H9 (cell line): ENCODE measurements around the gene PP2D1. TPM values are rescaled to one million over a fixed set of nuclear protein-coding genes. Genes with fewer than 3 reads are reported as not detected.

Source experiments
- DNase-seq: peaks from one replicate; pipeline ENCODE4 v3.0.0-alpha.2; 2017
- H2AFZ ChIP-seq: one replicate; pipeline ENCODE4 v1.6.1; 2013; ENCODE audit warnings: mild to moderate bottlenecking, low read length, control low read depth, moderate library complexity
- H2AK5ac ChIP-seq: 2 replicates; pipeline ENCODE4 v1.6.1; 2013; ENCODE audit warnings: low read length, control low read depth, mixed read lengths; ENCODE audit not compliant: insufficient read length
- H2BK120ac ChIP-seq: one replicate; pipeline ENCODE4 v1.6.1; 2013; ENCODE audit warnings: low read depth, mild to moderate bottlenecking, low read length, control low read depth, inconsistent platforms; ENCODE audit not compliant: poor library complexity, severe bottlenecking
- H2BK12ac ChIP-seq: 2 replicates; pipeline ENCODE4 v1.6.1; 2013; ENCODE audit warnings: low read length, control low read depth, mixed read lengths, low read depth; ENCODE audit not compliant: insufficient read length
- H2BK15ac ChIP-seq: 2 replicates; pipeline ENCODE4 v1.6.1; 2013; ENCODE audit warnings: low read depth, low read length, control low read depth
- H2BK20ac ChIP-seq: one replicate; pipeline ENCODE4 v1.6.1; 2013; ENCODE audit warnings: low read depth, mild to moderate bottlenecking, low read length, control low read depth, inconsistent platforms; ENCODE audit not compliant: poor library complexity, severe bottlenecking
- H2BK5ac ChIP-seq: 2 replicates; pipeline ENCODE4 v1.6.1; 2013; ENCODE audit warnings: low read length, control low read depth, mixed read lengths; ENCODE audit not compliant: insufficient read length
- H3K14ac ChIP-seq: 2 replicates; pipeline ENCODE4 v1.6.1; 2013; ENCODE audit warnings: low read length, control low read depth; ENCODE audit not compliant: insufficient read depth
- H3K18ac ChIP-seq: 2 replicates; pipeline ENCODE4 v1.6.1; 2013; ENCODE audit warnings: low read depth, mild to moderate bottlenecking, mixed read lengths, low read length, control low read depth; ENCODE audit not compliant: insufficient read length
- H3K23ac ChIP-seq: 2 replicates; pipeline ENCODE4 v1.6.1; 2013; ENCODE audit warnings: low read length, control low read depth, mixed read lengths, low read depth; ENCODE audit not compliant: insufficient read length
- H3K23me2 ChIP-seq: 2 replicates; pipeline ENCODE4 v1.6.1; 2013; ENCODE audit warnings: low read depth, mild to moderate bottlenecking, mixed read lengths, low read length, control low read depth; ENCODE audit not compliant: insufficient read length, poor library complexity, severe bottlenecking
- H3K27ac ChIP-seq: 2 replicates; pipeline ENCODE4 v1.5.1; 2013; ENCODE audit warnings: low read length, control low read depth, mixed read lengths, low read depth; ENCODE audit not compliant: insufficient read length
- H3K27me3 ChIP-seq: 2 replicates; pipeline ENCODE4 v1.6.1; 2013; ENCODE audit warnings: low read length, control low read depth, inconsistent platforms; ENCODE audit not compliant: insufficient read depth
- H3K4ac ChIP-seq: 2 replicates; pipeline ENCODE4 v1.6.1; 2013; ENCODE audit warnings: low read depth, mild to moderate bottlenecking, control low read depth, inconsistent platforms, low read length, moderate library complexity
- H3K4me1 ChIP-seq: 2 replicates; pipeline ENCODE4 v1.6.1; 2013; ENCODE audit warnings: low read length, control low read depth, inconsistent platforms; ENCODE audit not compliant: insufficient read depth
- H3K4me2 ChIP-seq: 2 replicates; pipeline ENCODE4 v1.6.1; 2013; ENCODE audit warnings: low read length, control low read depth, mixed read lengths; ENCODE audit not compliant: insufficient read length, insufficient read depth
- H3K56ac ChIP-seq: 2 replicates; pipeline ENCODE4 v1.6.1; 2013; ENCODE audit warnings: low read depth, mild to moderate bottlenecking, mixed read lengths, low read length, control low read depth; ENCODE audit not compliant: insufficient read length
- H3K79me1 ChIP-seq: 2 replicates; pipeline ENCODE4 v1.6.1; 2013; ENCODE audit warnings: low read depth, mild to moderate bottlenecking, moderate library complexity, low read length, control low read depth, inconsistent platforms; ENCODE audit not compliant: insufficient read depth, poor library complexity, severe bottlenecking
- H3K79me2 ChIP-seq: 2 replicates; pipeline ENCODE4 v1.6.1; 2013; ENCODE audit warnings: low read length, control low read depth, inconsistent platforms; ENCODE audit not compliant: insufficient read depth
- H3K9ac ChIP-seq: 2 replicates; pipeline ENCODE4 v1.6.1; 2013; ENCODE audit warnings: low read length, control low read depth, mixed read lengths; ENCODE audit not compliant: insufficient read length; ENCODE audit errors: extremely low read depth
- H3K9me3 ChIP-seq: one replicate; pipeline ENCODE4 v1.6.1; 2013; ENCODE audit warnings: low read depth, low read length, inconsistent platforms; ENCODE audit not compliant: control insufficient read depth
- H3T11ph ChIP-seq: one replicate; pipeline ENCODE4 v1.6.1; 2013; ENCODE audit warnings: mild to moderate bottlenecking, low read length, control low read depth, inconsistent platforms
- H4K20me1 ChIP-seq: one replicate; pipeline ENCODE4 v1.6.1; 2013; ENCODE audit not compliant: control insufficient read depth, insufficient read length, insufficient read depth
- H4K5ac ChIP-seq: 2 replicates; pipeline ENCODE4 v1.6.1; 2013; ENCODE audit warnings: low read depth, mild to moderate bottlenecking, mixed read lengths, low read length, control low read depth; ENCODE audit not compliant: insufficient read length
- H4K8ac ChIP-seq: replicated peaks from 2 replicates; pipeline ENCODE4 v1.6.1; 2013; ENCODE audit warnings: low read length, control low read depth, mixed read lengths, low read depth; ENCODE audit not compliant: insufficient read length
- H4K91ac ChIP-seq: 2 replicates; pipeline ENCODE4 v1.6.1; 2013; ENCODE audit warnings: low read depth, mild to moderate bottlenecking, moderate library complexity, mixed read lengths, low read length, control low read depth; ENCODE audit not compliant: insufficient read length
- H3K27ac Mint-ChIP-seq, 3 experiments: 2 replicates in 2 of 3; 3 replicates in 1 of 3; pipeline ENCODE4 v1.8.0; 2020 to 2021; ENCODE audit warnings: mixed read lengths in 3 of 3, mild to moderate bottlenecking in 1 of 3, moderate library complexity in 1 of 3
- H3K27me3 Mint-ChIP-seq: 2 replicates; pipeline ENCODE4 v1.8.0; 2021; ENCODE audit warnings: low read depth, mild to moderate bottlenecking, moderate library complexity, mixed read lengths
- H3K36me3 Mint-ChIP-seq, 3 experiments: 2 replicates in 2 of 3; 3 replicates in 1 of 3; pipeline ENCODE4 v1.8.0; 2020 to 2021; ENCODE audit warnings: low read depth in 3 of 3, mixed read lengths in 3 of 3; ENCODE audit not compliant: insufficient read depth in 1 of 3
- H3K4me1 Mint-ChIP-seq, 2 experiments: 2 replicates each; pipeline ENCODE4 v1.8.0; 2020; ENCODE audit warnings: mixed read lengths in 2 of 2
- H3K4me3 Mint-ChIP-seq, 2 experiments: 2 replicates in 1 of 2; 3 replicates in 1 of 2; pipeline ENCODE4 v1.8.0; 2020 to 2021; ENCODE audit warnings: mild to moderate bottlenecking in 2 of 2, mixed read lengths in 2 of 2, moderate library complexity in 1 of 2
- H3K9me3 Mint-ChIP-seq, 2 experiments: 2 replicates in 1 of 2; 3 replicates in 1 of 2; pipeline ENCODE4 v1.8.0; 2020; ENCODE audit warnings: mild to moderate bottlenecking in 2 of 2, mixed read lengths in 2 of 2, moderate library complexity in 1 of 2
- CTCF ChIP-seq: fragments of 200-600 bp; sonication (generic); conservative IDR thresholded peaks from 3 replicates; pipeline ENCODE4 v1.8.0; 2021; ENCODE audit warnings: antibody characterized with exemption, mild to moderate bottlenecking
- WGBS: extraction: QIAGEN DNeasy Blood & Tissue Kit; methylation state at CpG from one replicate; pipeline ENCODE4 v1.1.7; 2013; ENCODE audit warnings: missing lambda C conversion rate, low lambda C conversion rate, mixed read lengths; ENCODE audit not compliant: insufficient read length; ENCODE audit errors: extremely low coverage; 5-methylcytosine and 5-hydroxymethylcytosine counted together
- total RNA-seq: library from RNA; stranded (reverse); gene quantifications from 2 replicates; pipeline ENCODE4 v1.2.1, GENCODE V29; 2021

The PP2D1 gene
- total RNA-seq, 1 experiment from 2014 or later: not detected

GRCh38 chr3:19948226-19948591, 63.9 kb downstream of the PP2D1 start:
- H3K18ac ChIP-seq: no peak overlapping the region
- H2AFZ ChIP-seq: no peak overlapping the region
- H3K23me2 ChIP-seq: peaks cover 4% of the 10 kb centered on the region
- H3K27ac Mint-ChIP-seq: peak overlapping the region; percentile 95 to 100 (median 100); a peak in 6 of 7 replicates
- no peak overlapping the region for H2BK120ac ChIP-seq
- H2BK15ac ChIP-seq: no peak overlapping the region
- H3K9me3 ChIP-seq: no peaks in the 10 kb centered on the region
- H3K27me3 Mint-ChIP-seq: no peaks in the 10 kb centered on the region; the same call in 1 of the 2 replicates
- H3K79me1 ChIP-seq: no peaks in the 10 kb centered on the region
- H3K23ac ChIP-seq: no peak overlapping the region
- no peak overlapping the region for H3K4ac ChIP-seq
- no peak overlapping the region for H2BK20ac ChIP-seq
- H3K9ac ChIP-seq: peak overlapping the region; percentile 72
- H3K27me3 ChIP-seq: no peaks in the 10 kb centered on the region
- no peak overlapping the region for H3K56ac ChIP-seq
- peaks cover 0 to 3% of the 10 kb centered on the region in 2 experiments; a peak in 2 of 5 replicates for H3K9me3 Mint-ChIP-seq
- peak overlapping the region; percentile 82 for H3K4me2 ChIP-seq
- H3K14ac ChIP-seq: no peak overlapping the region
- H3T11ph ChIP-seq: no peak overlapping the region
- peaks cover 5% of the 10 kb centered on the region for H4K20me1 ChIP-seq
- H2BK5ac ChIP-seq: no peak overlapping the region
- no peak overlapping the region for H2AK5ac ChIP-seq
- H2BK12ac ChIP-seq: no peak overlapping the region
- no peak overlapping the region for H3K27ac ChIP-seq
- no CpG with 5 or more reads among the region's 2 CpGs for WGBS
- peaks cover 33 to 40% of the 10 kb centered on the region in 2 experiments for H3K4me1 Mint-ChIP-seq
- peaks cover 9 to 35% (median 22%) of the 10 kb centered on the region in 3 experiments for H3K36me3 Mint-ChIP-seq
- no peak for DNase-seq
- TF ChIP-seq CTCF: no peak
- no peaks in the 10 kb centered on the region; the same call in 1 of the 2 replicates for H3K4me1 ChIP-seq
- no peak overlapping the region for H4K91ac ChIP-seq
- H3K79me2 ChIP-seq: peaks cover 29% of the 10 kb centered on the region; the same call in 1 of the 2 replicates
- H3K4me3 Mint-ChIP-seq: peak overlapping the region; percentile 99
- H4K8ac ChIP-seq: no peak overlapping the region
- H4K5ac ChIP-seq: no peak overlapping the region
